ENCODE results near the gene SPOCK1.

GRCh38 chr5:137442660-137443059 is 56.5 kb downstream of the SPOCK1 start:
- TF ChIP-seq CTCF (IDR thresholded peaks at IDR 0.05), result no peak
- TF ChIP-seq POLR2A (IDR thresholded peaks at IDR 0.05), result no peak
